Thymus (tissue), 11 donors: ENCODE data around the gene NAT9. TPM values are rescaled to one million over a fixed set of nuclear protein-coding genes. Genes with fewer than 3 reads are reported as not detected.

Experiments used
- DNase-seq, 9 donors: peaks; one replicate each; pipeline ENCODE4 v3.0.0-alpha.2; 2013; ENCODE audit warnings: low spot score in 9 of 9, low read depth in 6 of 9, missing footprints in 1 of 9
- H3K27ac ChIP-seq, 2 donors: one replicate each; pipeline ENCODE4 v1.5.1; 2013; ENCODE audit warnings: control low read depth in 1 of 2, low read depth in 1 of 2, low read length in 1 of 2, mild to moderate bottlenecking in 1 of 2, moderate library complexity in 1 of 2
- H3K27me3 ChIP-seq, 2 donors: one replicate each; pipeline ENCODE4 v1.5.1; 2013; ENCODE audit warnings: low read length in 1 of 2; ENCODE audit not compliant: control insufficient read depth in 2 of 2, insufficient read depth in 1 of 2
- H3K36me3 ChIP-seq, 2 donors: one replicate each; pipeline ENCODE4 v1.5.1; 2013; ENCODE audit warnings: low read length in 1 of 2, mild to moderate bottlenecking in 1 of 2, moderate library complexity in 1 of 2; ENCODE audit not compliant: control insufficient read depth in 2 of 2, insufficient read depth in 2 of 2
- H3K4me1 ChIP-seq, 2 donors: one replicate each; pipeline ENCODE4 v1.5.1; 2013; ENCODE audit warnings: low read length in 2 of 2; ENCODE audit not compliant: control insufficient read depth in 2 of 2, insufficient read depth in 2 of 2
- H3K4me3 ChIP-seq, 2 donors: one replicate each; pipeline ENCODE4 v1.5.1; 2013; ENCODE audit warnings: low read length in 2 of 2, control low read depth in 1 of 2, mild to moderate bottlenecking in 1 of 2
- H3K9me3 ChIP-seq, 2 donors: one replicate each; pipeline ENCODE4 v1.5.1; 2013; ENCODE audit warnings: low read length in 1 of 2, mild to moderate bottlenecking in 1 of 2; ENCODE audit not compliant: control insufficient read depth in 2 of 2, insufficient read depth in 1 of 2
- WGBS: extraction: QIAGEN DNeasy Blood & Tissue Kit; methylation state at CpG from one replicate; pipeline ENCODE4 v1.1.7; 2013; 5-methylcytosine and 5-hydroxymethylcytosine counted together
- polyA plus RNA-seq: library from polyadenylated mRNA; stranded (reverse); fragments of 200-250 nt; gene quantifications from one replicate; pipeline ENCODE4 v1.2.3, GENCODE V29; 2013
- total RNA-seq: library from RNA; stranded (reverse); fragments of 120-200 nt; gene quantifications from one replicate; pipeline ENCODE4 v1.2.4, GENCODE V29; 2013
- donor health status: healthy.

The NAT9 gene
- total and polyA plus RNA-seq, 2 donors = 17.8 to 31.1 TPM

- no peak for DNase-seq
- no peaks in the 10 kb centered on the region for H3K9me3 ChIP-seq
- no peaks in the 10 kb centered on the region for H3K4me1 ChIP-seq
- H3K27ac ChIP-seq = no peak overlapping the region
- H3K36me3 ChIP-seq = no peaks in the 10 kb centered on the region
- peaks cover 0 to under 1% of the 10 kb centered on the region in 2 donors for H3K27me3 ChIP-seq
- WGBS = over 99% methylated on average over 3 of the region's 3 CpGs
- H3K4me3 ChIP-seq = no peak overlapping the region
Observed at GRCh38 chr17:74725111-74725510, 51.0 kb downstream of the NAT9 start.

- Histone ChIP-seq H3K4me1 (no peaks in the 10 kb centered on the region), H3K9me3 (no peaks in the 10 kb centered on the region), H3K4me3 (no peak overlapping the region), H3K27me3 (no peaks in the 10 kb centered on the region), H3K36me3 (no peaks in the 10 kb centered on the region), H3K27ac (no peak overlapping the region)
- WGBS = 71% methylated on average over 5 of the region's 5 CpGs
- DNase-seq = no peak
Observed at GRCh38 chr17:74723891-74724290, 52.3 kb downstream of the NAT9 start.

GRCh38 chr17:74722782-74723181 is 53.4 kb downstream of the NAT9 start:
- Histone ChIP-seq H3K9me3 (no peaks in the 10 kb centered on the region), H3K36me3 (no peaks in the 10 kb centered on the region), H3K27me3 (no peaks in the 10 kb centered on the region), H3K4me1 (no peaks in the 10 kb centered on the region), H3K27ac (no peak overlapping the region), H3K4me3 (no peak overlapping the region)
- DNase-seq = no peak
- WGBS = 98% methylated on average over 4 of the region's 4 CpGs

Other genes starting within 250 kb of the NAT9 start
- gene CD300LB, start 244.9 kb downstream of the NAT9 start, total RNA-seq = 0.38 TPM
- 0.64 TPM for gene CD300LB, start 244.9 kb downstream of the NAT9 start, polyA plus RNA-seq
- gene CD300C, start 230.2 kb downstream of the NAT9 start, total RNA-seq = 0.80 TPM
- gene CD300C, start 230.2 kb downstream of the NAT9 start, polyA plus RNA-seq = 1.2 TPM
- 0.38 TPM for gene CD300H, start 208.8 kb downstream of the NAT9 start, total RNA-seq
- gene CD300H, start 208.8 kb downstream of the NAT9 start, polyA plus RNA-seq = 2.8 TPM
- not detected for gene CD300LD, start 184.1 kb downstream of the NAT9 start, total RNA-seq
- gene CD300LD, start 184.1 kb downstream of the NAT9 start, polyA plus RNA-seq = 0.16 TPM
- 0.33 TPM for gene CD300E, start 152.6 kb downstream of the NAT9 start, total RNA-seq
- gene CD300E, start 152.6 kb downstream of the NAT9 start, polyA plus RNA-seq = 4.0 TPM
- gene CD300LF, start 63.4 kb downstream of the NAT9 start, total RNA-seq = 3.4 TPM
- 6.0 TPM for gene CD300LF, start 63.4 kb downstream of the NAT9 start, polyA plus RNA-seq
- gene RAB37, start 39.1 kb downstream of the NAT9 start, total RNA-seq = 19.9 TPM
- gene RAB37, start 39.1 kb downstream of the NAT9 start, polyA plus RNA-seq = 29.3 TPM
- 49.5 TPM for gene NHERF1, start 27.7 kb downstream of the NAT9 start, total RNA-seq
- gene NHERF1, start 27.7 kb downstream of the NAT9 start, polyA plus RNA-seq = 56.6 TPM
- 0.05 TPM for gene GRIN2C, start 83.5 kb upstream of the NAT9 start, total RNA-seq
- 0.07 TPM for gene GRIN2C, start 83.5 kb upstream of the NAT9 start, polyA plus RNA-seq
- gene FDXR, start 96.6 kb upstream of the NAT9 start, total RNA-seq = 8.2 TPM
- 14.1 TPM for gene FDXR, start 96.6 kb upstream of the NAT9 start, polyA plus RNA-seq
- 0.14 TPM for gene FADS6, start 117.3 kb upstream of the NAT9 start, total RNA-seq
- gene FADS6, start 117.3 kb upstream of the NAT9 start, polyA plus RNA-seq = 1.0 TPM
- gene USH1G, start 146.9 kb upstream of the NAT9 start, total RNA-seq = 0.09 TPM
- 0.14 TPM for gene USH1G, start 146.9 kb upstream of the NAT9 start, polyA plus RNA-seq
- 0.05 TPM for gene OTOP2, start 147.9 kb upstream of the NAT9 start, total RNA-seq
- gene OTOP2, start 147.9 kb upstream of the NAT9 start, polyA plus RNA-seq = 0.23 TPM
- under 0.01 TPM for gene OTOP3, start 159.6 kb upstream of the NAT9 start, total RNA-seq
- 0.05 TPM for gene OTOP3, start 159.6 kb upstream of the NAT9 start, polyA plus RNA-seq
- 1.3 TPM for gene HID1, start 196.4 kb upstream of the NAT9 start, total RNA-seq
- gene HID1, start 196.4 kb upstream of the NAT9 start, polyA plus RNA-seq = 9.9 TPM
- 0.57 TPM for gene CDR2L, start 211.3 kb upstream of the NAT9 start, total RNA-seq
- 1.4 TPM for gene CDR2L, start 211.3 kb upstream of the NAT9 start, polyA plus RNA-seq
- gene MRPL58, start 236.3 kb upstream of the NAT9 start, total RNA-seq = 35.7 TPM
- gene MRPL58, start 236.3 kb upstream of the NAT9 start, polyA plus RNA-seq = 40.9 TPM